ENCODE data around the gene PEAK1. TPM values are rescaled to one million over a fixed set of nuclear protein-coding genes. Genes with fewer than 3 reads are reported as not detected.
A peak's percentile ranks its signal among the peaks of the same experiment; 100 is the strongest.

Gene PEAK1
- total and polyA plus RNA-seq, 2 donors (not counting 3 experiments of a cell fraction or from before 2014, with no cell fraction given), result 17.9 to 91.9 TPM

GRCh38 chr15:77111789-77112188, 308.1 kb downstream of the PEAK1 start:
- H4K20me1 ChIP-seq (replicated peaks; ENCODE audit: control insufficient read depth, extremely low read depth, insufficient read depth, low read length), result no peaks in the 10 kb centered on the region
- CTCF ChIA-PET, result interaction anchor here (1.9 kb wide), 1 partner anchor 431 kb away, joined by 11 read pairs; no protein-coding TSS in a partner anchor
- POLR2A ChIA-PET, result no interaction called here
- FAIRE-seq (no peak), DNase-seq (ENCODE audit: low read depth, low spot score) (no peak)
- H3K79me2 ChIP-seq (ENCODE audit: control insufficient read depth, insufficient read depth, low read length), result no peaks in the 10 kb centered on the region
- H3K9me3 ChIP-seq (replicated peaks; ENCODE audit: control insufficient read depth, insufficient read depth, low read length), result no peaks in the 10 kb centered on the region
- intact Hi-C loops (cut with micrococcal nuclease), result no loop called here
- no TSS peak for BruUV-seq (replicated peaks)
- peaks cover 0 to 5% of the 10 kb centered on the region in 2 experiments for H3K36me3 ChIP-seq (ENCODE audit: control insufficient read depth in 2 of 2, extremely low read depth in 1 of 2, insufficient read depth in 2 of 2, low read length in 2 of 2)
- H3K27me3 ChIP-seq (ENCODE audit: control insufficient read depth in 2 of 2, insufficient read depth in 2 of 2, low read length in 2 of 2), result no peaks in the 10 kb centered on the region
- H3K9ac ChIP-seq (replicated peaks; ENCODE audit: extremely low read depth, insufficient read depth, low read length), result no peak overlapping the region
- no peak overlapping the region for H3K4me2 ChIP-seq (ENCODE audit: insufficient read depth, low read length)
- H2AFZ ChIP-seq (ENCODE audit: low read depth, low read length), result no peak overlapping the region
- H3K4me3 ChIP-seq (replicated peaks in 1 of 3; ENCODE audit: insufficient read depth in 1 of 3, low read depth in 1 of 3, low read length in 3 of 3), result no peak overlapping the region
- no peak overlapping the region for H3K27ac ChIP-seq (ENCODE audit: insufficient read depth, low read depth, low read length)
- no peaks in the 10 kb centered on the region for H3K9me1 ChIP-seq (replicated peaks; ENCODE audit: control insufficient read depth, extremely low read depth, insufficient read depth, low read length)
- dilution Hi-C loops (cut with MboI; ENCODE audit: extremely low pct_ligation_motif_present, low sequenced_read_pairs), result no loop called here
- no peaks in the 10 kb centered on the region for H3K4me1 ChIP-seq (ENCODE audit: control insufficient read depth, extremely low read depth, insufficient read depth, low read length)
- TF ChIP-seq EZH2 (IDR thresholded peaks at IDR 0.05; ENCODE audit: borderline replicate concordance, low read depth, low read length, severe bottlenecking) (no peak), MAX (IDR thresholded peaks at IDR 0.05; ENCODE audit: insufficient read depth, insufficient read length) (no peak), POLR2AphosphoS5 (IDR thresholded peaks at IDR 0.05; ENCODE audit: insufficient read depth, low read depth, low read length) (no peak), POLR2A (IDR thresholded peaks at IDR 0.05; ENCODE audit: low read depth, low read length) (no peak), FOS (IDR thresholded peaks at IDR 0.05; ENCODE audit: borderline replicate concordance, insufficient read depth, low read length) (no peak)

GRCh38 chr15:77107531-77108355, 312.2 kb downstream of the PEAK1 start:
- DNase-seq (ENCODE audit: low read depth, low spot score) (peak; percentile 53), FAIRE-seq (peak; percentile 31)
- ChIA-PET CTCF (interaction anchor here (0.6 to 11.0 kb wide), 21 partner anchors 11 to 715 kb away, joined by 3 to 149 read pairs (median 3); no protein-coding TSS in a partner anchor), POLR2A (no interaction called here)
- H3K9me1 ChIP-seq (replicated peaks; ENCODE audit: control insufficient read depth, extremely low read depth, insufficient read depth, low read length), result no peaks in the 10 kb centered on the region
- H3K79me2 ChIP-seq (ENCODE audit: control insufficient read depth, insufficient read depth, low read length), result no peaks in the 10 kb centered on the region
- no peak overlapping the region for H3K4me3 ChIP-seq (replicated peaks in 1 of 3; ENCODE audit: insufficient read depth in 1 of 3, low read depth in 1 of 3, low read length in 3 of 3)
- no peak for TF ChIP-seq FOS (IDR thresholded peaks at IDR 0.05; ENCODE audit: borderline replicate concordance, insufficient read depth, low read length)
- TF ChIP-seq CTCF (IDR thresholded peaks at IDR 0.05; ENCODE audit: extremely low read depth in 1 of 2, insufficient read depth in 1 of 2, low read depth in 1 of 2, low read length in 2 of 2), result peak; percentile 61 to 78
- no peak overlapping the region for H2AFZ ChIP-seq (ENCODE audit: low read depth, low read length)
- H3K4me2 ChIP-seq (ENCODE audit: insufficient read depth, low read length), result no peak overlapping the region
- BruUV-seq (replicated peaks), result no TSS peak
- dilution Hi-C loops (cut with MboI; ENCODE audit: extremely low pct_ligation_motif_present, low sequenced_read_pairs) (no loop called here), intact Hi-C loops (cut with micrococcal nuclease) (loop anchor here (1.0 to 10.0 kb wide), 5 partner anchors 83 to 525 kb away; partner anchors contain the start of gene LINGO1)
- no peaks in the 10 kb centered on the region for H4K20me1 ChIP-seq (replicated peaks; ENCODE audit: control insufficient read depth, extremely low read depth, insufficient read depth, low read length)
- peaks cover 3% of the 10 kb centered on the region for H3K4me1 ChIP-seq (ENCODE audit: control insufficient read depth, extremely low read depth, insufficient read depth, low read length)
- H3K27me3 ChIP-seq (ENCODE audit: control insufficient read depth in 2 of 2, insufficient read depth in 2 of 2, low read length in 2 of 2), result no peaks in the 10 kb centered on the region
- no peak overlapping the region for H3K27ac ChIP-seq (ENCODE audit: insufficient read depth, low read depth, low read length)
- H3K36me3 ChIP-seq (ENCODE audit: control insufficient read depth in 2 of 2, extremely low read depth in 1 of 2, insufficient read depth in 2 of 2, low read length in 2 of 2), result peaks cover 0 to 2% of the 10 kb centered on the region in 2 experiments
- H3K9ac ChIP-seq (replicated peaks; ENCODE audit: extremely low read depth, insufficient read depth, low read length), result no peak overlapping the region
- H3K9me3 ChIP-seq (replicated peaks; ENCODE audit: control insufficient read depth, insufficient read depth, low read length), result no peaks in the 10 kb centered on the region
